Nephron progenitor cell (in vitro differentiated cells): ENCODE measurements around the gene PRLR.

Experiments
- DNase-seq: peaks from one replicate; pipeline ENCODE4 v3.0.0; 2021
- H3K27ac Mint-ChIP-seq: 2 replicates; pipeline ENCODE4 v1.8.0; 2021; ENCODE audit warnings: mild to moderate bottlenecking, moderate library complexity, mixed read lengths
- H3K27me3 Mint-ChIP-seq: 2 replicates; pipeline ENCODE4 v1.8.0; 2021; ENCODE audit warnings: mild to moderate bottlenecking, low read depth, mixed read lengths; ENCODE audit not compliant: poor library complexity
- H3K36me3 Mint-ChIP-seq: 2 replicates; pipeline ENCODE4 v1.8.0; 2021; ENCODE audit warnings: low read depth, mixed read lengths
- H3K4me1 Mint-ChIP-seq: 2 replicates; pipeline ENCODE4 v1.8.0; 2021; ENCODE audit warnings: mixed read lengths
- H3K4me3 Mint-ChIP-seq: 2 replicates; pipeline ENCODE4 v1.8.0; 2021; ENCODE audit warnings: mild to moderate bottlenecking, moderate library complexity, mixed read lengths
- H3K9me3 Mint-ChIP-seq: 2 replicates; pipeline ENCODE4 v1.8.0; 2021; ENCODE audit warnings: mild to moderate bottlenecking, moderate library complexity, mixed read lengths
- CTCF ChIP-seq: fragments of 200-600 bp; sonication (generic); IDR thresholded peaks from 2 replicates; pipeline ENCODE4 v1.5.0; 2021; ENCODE audit warnings: antibody characterized with exemption

The PRLR gene

DNA sequence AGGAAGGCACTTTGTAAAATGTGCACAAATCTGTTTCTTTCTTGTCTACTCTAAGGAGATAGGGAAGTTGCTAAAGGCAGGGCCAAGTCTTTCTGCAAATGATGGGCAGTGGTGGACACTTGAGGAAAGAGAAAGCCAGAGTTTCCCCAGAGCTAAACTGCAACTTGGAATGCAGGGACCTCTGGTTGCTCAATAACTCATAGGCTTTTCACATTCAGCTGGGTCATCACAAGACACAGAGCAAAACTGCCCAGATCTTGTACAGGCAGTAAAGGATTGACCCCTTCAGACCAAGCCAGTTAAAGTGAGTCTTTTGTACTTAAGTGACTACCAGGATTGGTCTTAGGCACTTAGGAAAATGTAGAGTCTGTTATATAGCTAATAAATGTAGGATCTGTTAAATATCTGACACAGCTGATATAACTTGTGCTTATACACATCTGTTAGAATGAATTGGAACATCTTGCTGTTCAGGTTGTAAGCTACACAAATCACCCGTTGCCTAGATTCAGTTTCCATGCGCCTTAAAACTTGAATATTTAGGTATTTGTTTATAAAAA, 169.0 kb downstream of the PRLR start:
- no peak for TF ChIP-seq CTCF
- no peaks in the 10 kb centered on the region for H3K27me3 Mint-ChIP-seq
- H3K4me1 Mint-ChIP-seq = peaks cover 15% of the 10 kb centered on the region
- H3K27ac Mint-ChIP-seq = no peak overlapping the region
- H3K9me3 Mint-ChIP-seq = no peaks in the 10 kb centered on the region
- H3K4me3 Mint-ChIP-seq = no peak overlapping the region
- H3K36me3 Mint-ChIP-seq = peaks cover 12% of the 10 kb centered on the region
- DNase-seq = no peak

DNA sequence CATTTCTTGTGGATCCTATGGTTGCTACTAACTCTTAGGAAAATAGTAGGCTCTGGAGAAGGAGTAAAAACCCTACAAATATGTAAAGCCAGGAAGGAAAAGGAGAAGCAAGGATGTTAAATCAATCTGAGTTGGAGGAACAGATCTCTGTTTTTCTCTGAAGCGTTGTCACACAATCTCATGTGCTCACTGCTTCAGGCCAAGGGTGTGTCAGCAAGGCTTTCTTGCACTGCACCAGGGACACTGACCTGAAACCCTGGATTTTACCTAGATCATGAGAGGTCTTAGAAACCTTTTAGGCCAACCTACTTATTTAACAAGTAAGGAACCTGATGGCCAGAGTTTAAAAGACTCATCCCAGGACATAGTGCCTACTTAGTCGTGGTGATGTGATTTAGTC, 170.1 kb downstream of the PRLR start:
- no peak for DNase-seq
- H3K27ac Mint-ChIP-seq = no peak overlapping the region
- H3K4me3 Mint-ChIP-seq = no peak overlapping the region
- H3K36me3 Mint-ChIP-seq = peaks cover under 1% of the 10 kb centered on the region
- peaks cover 15% of the 10 kb centered on the region for H3K4me1 Mint-ChIP-seq
- no peaks in the 10 kb centered on the region for H3K9me3 Mint-ChIP-seq
- TF ChIP-seq CTCF = no peak
- no peaks in the 10 kb centered on the region for H3K27me3 Mint-ChIP-seq

DNA sequence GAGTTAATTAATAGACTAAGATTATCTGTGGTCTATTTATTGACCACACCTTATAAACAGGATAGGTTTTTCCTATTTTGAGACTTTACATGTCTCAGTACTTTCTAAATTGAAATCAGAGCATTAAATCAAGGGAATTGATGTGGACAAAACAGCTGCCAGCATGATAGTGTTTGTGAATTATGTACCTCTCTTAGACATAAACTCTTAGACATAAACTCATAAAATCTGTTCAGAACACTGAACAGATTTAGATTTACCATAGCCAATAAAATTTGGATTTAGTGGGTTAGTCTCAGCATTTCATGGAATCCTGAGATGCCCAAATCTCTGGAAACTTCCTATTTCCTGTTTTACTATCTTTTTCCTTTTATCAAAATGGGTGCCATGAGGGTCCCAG, 171.0 kb downstream of the PRLR start:
- no peak for TF ChIP-seq CTCF
- no peak for DNase-seq
- Mint-ChIP-seq H3K27ac (no peak overlapping the region), H3K9me3 (no peaks in the 10 kb centered on the region), H3K27me3 (no peaks in the 10 kb centered on the region), H3K36me3 (no peaks in the 10 kb centered on the region), H3K4me1 (peaks cover 15% of the 10 kb centered on the region), H3K4me3 (no peak overlapping the region)

DNA sequence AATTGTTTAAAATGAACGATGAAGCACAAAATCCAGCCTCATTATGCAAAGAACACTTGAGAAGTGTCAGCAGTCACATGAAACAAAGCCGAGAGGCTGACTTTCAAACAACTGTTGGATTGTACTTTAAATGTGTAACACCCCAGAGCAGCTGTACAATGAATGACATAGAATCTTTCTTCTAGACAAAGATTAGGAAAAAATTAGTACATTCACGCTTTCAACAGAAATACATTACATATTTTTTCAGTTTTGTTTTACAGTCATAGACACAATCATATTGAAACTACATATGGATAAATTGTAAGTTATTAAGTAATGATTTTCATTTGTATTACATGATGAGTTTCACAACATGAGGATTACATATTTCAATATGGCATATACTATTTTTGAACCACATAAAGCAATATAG, 171.9 kb downstream of the PRLR start:
- H3K36me3 Mint-ChIP-seq = no peaks in the 10 kb centered on the region
- TF ChIP-seq CTCF = no peak
- no peak for DNase-seq
- H3K27ac Mint-ChIP-seq = no peak overlapping the region
- H3K4me1 Mint-ChIP-seq = peaks cover 15% of the 10 kb centered on the region
- H3K27me3 Mint-ChIP-seq = no peaks in the 10 kb centered on the region
- no peak overlapping the region for H3K4me3 Mint-ChIP-seq
- no peaks in the 10 kb centered on the region for H3K9me3 Mint-ChIP-seq

- H3K27me3 Mint-ChIP-seq = no peaks in the 10 kb centered on the region
- H3K4me3 Mint-ChIP-seq = no peak overlapping the region
- no peaks in the 10 kb centered on the region for H3K9me3 Mint-ChIP-seq
- no peaks in the 10 kb centered on the region for H3K36me3 Mint-ChIP-seq
- H3K27ac Mint-ChIP-seq = no peak overlapping the region
- peaks cover 15% of the 10 kb centered on the region for H3K4me1 Mint-ChIP-seq
- no peak for DNase-seq
- TF ChIP-seq CTCF = no peak
Observed at GRCh38 chr5:35056686-35057085, 173.6 kb downstream of the PRLR start.

DNA sequence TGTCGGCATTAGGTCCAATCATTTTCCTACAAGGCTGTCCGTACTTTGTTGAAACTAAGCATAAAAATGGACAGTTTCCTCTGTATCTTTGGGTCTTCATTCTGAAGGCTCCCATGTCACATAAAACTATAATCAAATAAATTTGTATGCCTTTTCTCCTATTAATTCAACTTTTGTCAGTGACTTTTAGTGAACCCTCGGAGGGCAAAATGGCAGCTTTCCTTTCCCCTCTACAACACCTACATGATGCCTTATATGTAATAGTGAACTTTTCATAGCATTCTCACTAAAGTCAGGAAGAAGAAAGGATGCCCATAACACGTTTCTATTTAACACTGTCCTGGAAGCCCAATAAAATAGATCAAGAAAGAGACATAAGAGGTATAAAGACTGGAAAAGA, 177.4 kb downstream of the PRLR start:
- Mint-ChIP-seq H3K27ac (no peak overlapping the region), H3K27me3 (no peaks in the 10 kb centered on the region), H3K9me3 (no peaks in the 10 kb centered on the region), H3K36me3 (no peaks in the 10 kb centered on the region), H3K4me1 (no peaks in the 10 kb centered on the region), H3K4me3 (no peak overlapping the region)
- no peak for TF ChIP-seq CTCF
- no peak for DNase-seq
